ENCODE results near the gene TRMT6. TPM values are rescaled to one million over a fixed set of nuclear protein-coding genes. Genes with fewer than 3 reads are reported as not detected.

The TRMT6 gene
- total and polyA plus RNA-seq, 9 of the 15 experiments (the other 6 are each of a cell fraction or from before 2014, with no cell fraction given), result 10.6 to 21.3 (median 15.6) TPM

DNA sequence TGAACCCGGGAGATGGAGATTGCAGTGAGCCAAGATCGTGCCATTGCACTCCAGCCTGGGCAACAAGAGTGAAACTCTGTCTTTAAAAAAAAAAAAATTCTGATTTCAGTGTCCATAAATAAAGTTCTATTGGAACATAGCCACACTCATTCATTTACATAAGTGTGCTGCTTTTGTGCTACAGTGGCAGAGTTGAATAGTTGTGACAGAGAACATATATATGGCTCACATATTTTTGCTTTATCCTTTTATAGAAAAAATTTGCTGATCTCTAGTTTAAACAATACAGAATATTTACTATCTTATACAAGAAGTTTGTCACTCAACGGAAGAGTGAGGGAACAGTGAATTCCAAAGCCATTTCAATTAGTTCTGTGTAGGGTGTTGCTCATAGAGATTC lies 18.1 kb upstream of the TRMT6 start:
- POLR2A ChIA-PET, result interaction anchor here (1.0 kb wide), 1 partner anchor 12 kb away, joined by 3 read pairs; no protein-coding TSS in a partner anchor
- TF ChIP-seq SIN3B (IDR thresholded peaks at IDR 0.05; ENCODE audit: low read depth) (no peak), TRIM25 (IDR thresholded peaks at IDR 0.05; ENCODE audit: borderline replicate concordance) (no peak), PTRF (tag; IDR thresholded peaks at IDR 0.05) (no peak), NR1H2 (CRISPR knock-in tag; IDR thresholded peaks at IDR 0.05) (no peak), EGR1 (conservative IDR thresholded peaks at IDR 0.05) (no peak), ATF4 (CRISPR knock-in tag; IDR thresholded peaks at IDR 0.05) (no peak), NCOA2 (IDR thresholded peaks at IDR 0.05; ENCODE audit: partially characterized antibody in 2 of 2) (no peak), ZNF347 (CRISPR knock-in tag; IDR thresholded peaks at IDR 0.05; ENCODE audit: low read depth) (no peak), SLC30A9 (CRISPR knock-in tag; IDR thresholded peaks at IDR 0.05) (no peak), TFE3 (CRISPR knock-in tag; IDR thresholded peaks at IDR 0.05) (no peak), PHB (CRISPR knock-in tag; IDR thresholded peaks at IDR 0.05) (no peak), ZBTB1 (CRISPR knock-in tag; IDR thresholded peaks at IDR 0.05; ENCODE audit: borderline replicate concordance, low read depth) (no peak), FOXP1 (CRISPR knock-in tag; IDR thresholded peaks at IDR 0.05) (no peak), CEBPZ (IDR thresholded peaks at IDR 0.05; ENCODE audit: borderline replicate concordance, low read depth, low read length) (no peak), BCOR (IDR thresholded peaks at IDR 0.05) (no peak), NFRKB (IDR thresholded peaks at IDR 0.05; ENCODE audit: low read depth) (no peak)

More for the DNA sequence above, 18.1 kb upstream of the TRMT6 start:
- in situ Hi-C loops (cut with MboI) (no loop called here), intact Hi-C loops (cut with micrococcal nuclease) (no loop called here)
- H3K36me3 ChIP-seq (ENCODE audit: control insufficient read depth, insufficient read depth, low read length), result peaks cover 74% of the 10 kb centered on the region
- H3K9ac ChIP-seq (ENCODE audit: insufficient read depth in 1 of 2, low read depth in 2 of 2, low read length in 2 of 2), result no peak overlapping the region
- FAIRE-seq (no peak), DNase-seq (ENCODE audit: extremely low read depth in 1 of 4, low spot score in 3 of 4) (no peak), ATAC-seq (no peak)
- 97% methylated on average over 3 of the region's 3 CpGs for WGBS (ENCODE audit: insufficient coverage, low coverage, missing lambda C conversion rate)
- no peaks in the 10 kb centered on the region for H4K20me1 ChIP-seq (replicated peaks; ENCODE audit: control insufficient read depth, insufficient read depth, low read length)
- no peak overlapping the region for H2AFZ ChIP-seq (ENCODE audit: low read depth, low read length)
- H3K27ac ChIP-seq (ENCODE audit: extremely low read depth, low read depth, low read length), result no peak overlapping the region
- CTCF ChIA-PET (ENCODE audit: low intra/inter-chr PET ratio), result no interaction called here
- no peaks in the 10 kb centered on the region for H3K9me3 ChIP-seq (replicated peaks; ENCODE audit: control insufficient read depth, insufficient read depth, low read depth, low read length)
- no peaks in the 10 kb centered on the region for H3K4me1 ChIP-seq (replicated peaks in 1 of 2; ENCODE audit: control insufficient read depth in 2 of 2, insufficient read depth in 2 of 2, low read length in 2 of 2)
- H3K79me2 ChIP-seq (ENCODE audit: control insufficient read depth, insufficient read depth, low read length), result no peaks in the 10 kb centered on the region
- H3K27me3 ChIP-seq (ENCODE audit: control insufficient read depth in 2 of 2, insufficient read depth in 2 of 2, low read length in 2 of 2), result no peaks in the 10 kb centered on the region
- H3K9me1 ChIP-seq (ENCODE audit: control insufficient read depth, insufficient read depth, low read length), result no peaks in the 10 kb centered on the region
- no peak overlapping the region for H3K4me2 ChIP-seq (ENCODE audit: insufficient read depth, low read length)
- no TSS peak for BruUV-seq (replicated peaks)
- H3K4me3 ChIP-seq, result no peak overlapping the region
